ENCODE results near the gene HLA-F.

HLA-F gene

GRCh38 chr6:29764422-29765196, 41.4 kb downstream of the HLA-F start:
- DNase-seq: no peak

GRCh38 chr6:29769336-29769735, 46.1 kb downstream of the HLA-F start:
- no peak for DNase-seq

- DNase-seq: no peak
These were observed 47.1 kb downstream of the HLA-F start for GRCh38 chr6:29770306-29770705.

GRCh38 chr6:29776684-29777083, 53.5 kb downstream of the HLA-F start:
- no peak for DNase-seq
